Suprapubic skin (tissue), 4 donors: ENCODE data around the gene DDAH2. TPM values are rescaled to one million over a fixed set of nuclear protein-coding genes. Genes with fewer than 3 reads are reported as not detected.

Source experiments
- DNase-seq, 2 donors: peaks; one replicate each; pipeline ENCODE4 v3.0.0-alpha.2; 2019; ENCODE audit warnings: low spot score in 2 of 2
- H3K27ac ChIP-seq: fragments of 200-600 bp; sonication (generic); one replicate; pipeline ENCODE4 v1.5.1; 2019
- H3K27me3 ChIP-seq: fragments of 200-600 bp; sonication (generic); one replicate; pipeline ENCODE4 v1.5.1; 2019
- H3K36me3 ChIP-seq: fragments of 200-600 bp; sonication (generic); one replicate; pipeline ENCODE4 v1.5.1; 2019
- H3K4me1 ChIP-seq: fragments of 200-600 bp; sonication (generic); one replicate; pipeline ENCODE4 v1.5.1; 2019
- H3K4me3 ChIP-seq: fragments of 200-600 bp; sonication (generic); one replicate; pipeline ENCODE4 v1.5.1; 2019; ENCODE audit warnings: mild to moderate bottlenecking
- H3K9me3 ChIP-seq: fragments of 200-600 bp; sonication (generic); one replicate; pipeline ENCODE4 v1.5.1; 2019
- EP300 ChIP-seq: sonication (generic); formaldehyde crosslinking; IDR thresholded peaks from one replicate; pipeline ENCODE4 v1.6.1; 2017; ENCODE audit warnings: antibody characterized with exemption
- POLR2A ChIP-seq, 2 donors: fragments of 450-650 bp; IDR thresholded peaks; one replicate each; pipeline ENCODE4 v1.6.1; 2017; ENCODE audit warnings: antibody characterized with exemption in 2 of 2, mild to moderate bottlenecking in 2 of 2, moderate library complexity in 2 of 2
- POLR2AphosphoS5 ChIP-seq, 3 donors: sonication (generic); formaldehyde crosslinking; IDR thresholded peaks; one replicate each; pipeline ENCODE4 v1.6.1; 2017; ENCODE audit warnings: antibody characterized with exemption in 3 of 3
- WGBS: methylation state at CpG from one replicate; pipeline ENCODE4 v1.1.5; 2018; 5-methylcytosine and 5-hydroxymethylcytosine counted together
- total RNA-seq, 4 donors: library from RNA; depleted of rRNA; stranded (reverse); fragments of >200 nt; gene quantifications; one replicate each; pipeline ENCODE4 v1.1.0, GENCODE V29; 2016
- TF ChIP-seq, protein P1 (sequence below), 2 donors: fragments of 200-600 bp in 1 of 2; fragments of 450-650 bp in 1 of 2; sonication (generic) in 1 of 2; IDR thresholded peaks; one replicate each; pipeline ENCODE4 v1.5.1; 2016 to 2019; ENCODE audit warnings: antibody characterized with exemption in 2 of 2, mild to moderate bottlenecking in 1 of 2, moderate library complexity in 1 of 2

DDAH2 gene
- total RNA-seq, 4 donors from 2014 or later = 66.8 to 84.2 (median 68.3) TPM

DNA sequence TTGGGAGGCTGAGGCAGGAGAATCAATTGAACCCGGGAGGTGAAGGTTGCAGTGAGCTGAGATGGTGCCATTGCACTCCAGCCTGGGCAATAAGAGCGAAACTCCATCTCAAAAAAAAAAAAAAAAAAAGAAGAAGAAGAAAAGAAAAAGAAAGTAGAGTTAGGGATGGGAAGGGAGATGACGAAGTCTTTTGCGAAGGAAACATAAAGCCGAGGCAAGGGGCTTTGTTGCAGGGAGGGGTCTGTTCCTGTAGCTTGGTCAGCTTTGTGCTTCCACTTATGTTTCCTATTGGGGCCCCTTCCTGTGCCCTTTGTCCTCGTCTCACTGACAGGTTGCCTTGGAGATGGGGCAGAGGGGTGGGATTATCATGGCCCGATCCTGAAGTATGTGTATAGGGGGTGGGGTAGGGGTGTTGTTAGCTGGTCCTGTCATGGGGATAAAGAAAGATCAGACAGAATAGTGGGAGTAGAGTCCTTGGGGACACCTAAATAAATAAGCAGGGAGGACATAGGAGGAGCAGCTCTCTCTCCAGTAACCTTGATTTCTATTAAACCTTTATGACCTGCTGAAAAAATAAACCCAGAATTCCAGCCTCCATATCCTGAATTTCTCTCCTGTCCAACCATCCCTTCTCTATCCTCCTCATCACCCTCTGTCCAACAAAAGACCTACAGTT, 8.4 kb upstream of the DDAH2 start:
- Histone ChIP-seq H3K9me3 (no peaks in the 10 kb centered on the region), H3K27ac (peak overlapping the region; percentile 89), H3K4me1 (peaks cover 69% of the 10 kb centered on the region), H3K4me3 (no peak overlapping the region), H3K27me3 (no peaks in the 10 kb centered on the region), H3K36me3 (peaks cover 22% of the 10 kb centered on the region)
- DNase-seq = no peak
- TF ChIP-seq POLR2AphosphoS5 (IDR thresholded peaks at IDR 0.05) (no peak), POLR2A (IDR thresholded peaks at IDR 0.05) (no peak)
- TF ChIP-seq, protein P1, sequence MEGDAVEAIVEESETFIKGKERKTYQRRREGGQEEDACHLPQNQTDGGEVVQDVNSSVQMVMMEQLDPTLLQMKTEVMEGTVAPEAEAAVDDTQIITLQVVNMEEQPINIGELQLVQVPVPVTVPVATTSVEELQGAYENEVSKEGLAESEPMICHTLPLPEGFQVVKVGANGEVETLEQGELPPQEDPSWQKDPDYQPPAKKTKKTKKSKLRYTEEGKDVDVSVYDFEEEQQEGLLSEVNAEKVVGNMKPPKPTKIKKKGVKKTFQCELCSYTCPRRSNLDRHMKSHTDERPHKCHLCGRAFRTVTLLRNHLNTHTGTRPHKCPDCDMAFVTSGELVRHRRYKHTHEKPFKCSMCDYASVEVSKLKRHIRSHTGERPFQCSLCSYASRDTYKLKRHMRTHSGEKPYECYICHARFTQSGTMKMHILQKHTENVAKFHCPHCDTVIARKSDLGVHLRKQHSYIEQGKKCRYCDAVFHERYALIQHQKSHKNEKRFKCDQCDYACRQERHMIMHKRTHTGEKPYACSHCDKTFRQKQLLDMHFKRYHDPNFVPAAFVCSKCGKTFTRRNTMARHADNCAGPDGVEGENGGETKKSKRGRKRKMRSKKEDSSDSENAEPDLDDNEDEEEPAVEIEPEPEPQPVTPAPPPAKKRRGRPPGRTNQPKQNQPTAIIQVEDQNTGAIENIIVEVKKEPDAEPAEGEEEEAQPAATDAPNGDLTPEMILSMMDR (IDR thresholded peaks at IDR 0.05) = no peak
- 60% methylated on average over 7 of the region's 7 CpGs for WGBS

DNA sequence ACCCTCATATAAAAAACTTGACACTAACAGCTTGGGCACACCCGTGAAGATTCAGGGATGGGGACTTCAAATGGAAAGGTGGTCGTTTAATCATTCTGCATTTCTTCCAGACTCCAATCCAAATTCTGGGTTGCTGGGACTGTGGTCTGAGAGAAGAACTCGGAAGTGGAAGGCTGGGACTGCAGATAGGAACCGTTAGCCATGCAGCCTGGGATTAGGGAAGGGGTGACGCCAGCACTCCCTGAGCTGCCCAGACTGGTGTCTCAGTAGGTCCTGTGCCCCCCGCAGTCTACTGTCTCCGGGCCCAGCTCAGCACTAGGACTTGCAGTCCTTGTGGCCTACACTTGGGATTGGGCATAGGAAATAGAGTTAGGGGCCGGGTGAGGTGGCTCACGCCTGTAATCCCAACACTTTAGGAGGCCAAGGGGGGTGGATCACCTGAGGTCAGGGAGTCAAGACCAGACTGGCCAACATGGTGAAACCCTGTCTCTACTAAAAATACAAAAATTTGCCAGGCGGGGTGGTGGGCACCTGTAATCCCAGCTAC, 7.7 kb upstream of the DDAH2 start:
- H3K4me1 ChIP-seq = peaks cover 71% of the 10 kb centered on the region
- no peak for TF ChIP-seq EP300
- TF ChIP-seq, protein P1 (IDR thresholded peaks at IDR 0.05) = no peak
- TF ChIP-seq POLR2AphosphoS5 (IDR thresholded peaks at IDR 0.05) = no peak
- no peak for TF ChIP-seq POLR2A (IDR thresholded peaks at IDR 0.05)
- no peak for DNase-seq
- H3K4me3 ChIP-seq = peak overlapping the region; percentile 75
- no peaks in the 10 kb centered on the region for H3K27me3 ChIP-seq
- H3K36me3 ChIP-seq = peaks cover 24% of the 10 kb centered on the region
- no peaks in the 10 kb centered on the region for H3K9me3 ChIP-seq
- peak overlapping the region; percentile 89 for H3K27ac ChIP-seq
- WGBS = 35% methylated on average over 10 of the region's 10 CpGs

DNA sequence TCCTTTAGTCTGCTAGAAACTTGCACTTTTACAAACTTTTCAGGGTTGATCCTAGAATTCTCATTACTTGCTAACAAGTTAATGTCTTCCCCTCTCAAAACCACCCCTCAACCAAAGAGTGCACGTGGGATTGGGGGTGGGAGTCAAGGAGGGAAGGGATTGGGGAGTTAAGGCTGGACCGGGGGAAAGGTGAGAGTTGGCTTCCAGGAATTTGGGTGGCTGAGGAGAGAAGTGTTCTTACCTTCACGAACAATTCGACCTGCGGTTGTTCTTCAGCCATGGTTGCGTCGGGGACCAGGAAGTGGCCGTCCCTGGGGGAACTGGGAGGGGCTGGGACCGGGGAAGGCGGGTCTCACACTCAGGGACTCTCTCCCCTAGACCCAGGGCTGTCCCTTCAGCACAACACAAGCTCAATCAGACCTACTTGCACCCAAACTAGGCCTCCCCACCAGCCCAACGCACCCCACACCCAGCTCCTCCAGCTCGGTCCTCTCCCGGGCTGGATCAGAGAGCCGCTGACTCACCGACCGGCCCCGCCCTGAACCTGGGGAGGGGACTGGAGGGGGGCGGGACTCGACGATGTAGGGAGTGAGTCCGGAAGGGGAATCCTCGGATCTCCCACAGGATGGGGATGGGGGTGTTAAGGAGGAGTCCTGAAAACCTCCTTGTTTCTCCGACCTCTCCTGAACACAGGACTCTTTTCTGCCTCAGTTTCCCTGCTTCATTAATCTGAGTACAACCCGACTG, 7.1 kb upstream of the DDAH2 start, which contains the start of gene CLIC1:
Gene CLIC1 (minus strand): TSS at position 510 of the 747 bp plus-strand sequence. CDS start 230 bp downstream, at position 280.
- TF ChIP-seq EP300 (no peak), POLR2A (IDR thresholded peaks at IDR 0.05) (peak; percentile 88 to 89), POLR2AphosphoS5 (IDR thresholded peaks at IDR 0.05) (peak; percentile 11 to 79 (median 69))

DNA sequence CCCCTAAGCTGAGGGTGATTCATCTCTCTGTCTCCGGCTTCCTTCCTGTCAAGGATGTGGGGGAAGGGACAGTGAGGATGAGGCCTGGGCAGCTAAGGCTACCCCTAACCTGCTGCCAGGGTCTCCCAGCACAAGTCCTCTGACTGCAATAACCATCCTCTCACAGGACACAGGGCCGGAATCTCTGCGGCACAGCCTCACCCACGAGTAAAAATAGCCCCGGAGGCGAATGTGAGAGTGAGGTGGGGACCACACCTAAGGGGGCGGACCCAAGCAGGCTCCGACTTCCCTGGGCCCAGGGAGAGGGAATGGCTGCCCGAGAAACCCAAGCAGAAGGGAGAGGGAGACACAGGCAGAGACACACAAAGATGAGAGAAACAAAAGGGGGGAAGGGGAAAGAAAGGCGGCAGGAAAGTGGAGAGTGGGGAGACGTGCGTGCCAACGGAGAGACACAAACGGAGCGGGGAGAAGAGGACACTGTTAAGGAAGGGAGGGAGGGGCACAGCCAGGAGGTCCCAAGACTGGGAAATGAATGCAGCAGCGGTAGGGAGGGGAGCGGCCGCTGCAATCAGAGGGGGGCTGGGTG, 5.8 kb upstream of the DDAH2 start:
- no peak for DNase-seq
- Histone ChIP-seq H3K27me3 (no peaks in the 10 kb centered on the region), H3K4me3 (peak overlapping the region; percentile 75), H3K36me3 (peaks cover 40% of the 10 kb centered on the region), H3K4me1 (peaks cover 77% of the 10 kb centered on the region), H3K9me3 (no peaks in the 10 kb centered on the region), H3K27ac (peak overlapping the region; percentile 89)
- TF ChIP-seq, protein P1 (IDR thresholded peaks at IDR 0.05) = no peak
- TF ChIP-seq POLR2AphosphoS5 (IDR thresholded peaks at IDR 0.05) (peak in 1 of 3 donors; percentile 18), POLR2A (IDR thresholded peaks at IDR 0.05) (peak in 1 of 2 donors; percentile 6)
- whole genome bisulfite sequencing = 0% methylated on average over 18 of the region's 18 CpGs

More for the DNA sequence above, 7.1 kb upstream of the DDAH2 start, which contains the start of gene CLIC1:
- Histone ChIP-seq H3K36me3 (peaks cover 31% of the 10 kb centered on the region), H3K27ac (peak within 1 kb of the TSS; percentile 89), H3K27me3 (no peaks in the 10 kb centered on the region), H3K4me1 (peaks cover 74% of the 10 kb centered on the region), H3K4me3 (peak within 1 kb of the TSS; percentile 75), H3K9me3 (no peaks in the 10 kb centered on the region)
- peak; percentile 95 for DNase-seq
- WGBS = 0% methylated on average over 13 of the region's 24 CpGs

DNA sequence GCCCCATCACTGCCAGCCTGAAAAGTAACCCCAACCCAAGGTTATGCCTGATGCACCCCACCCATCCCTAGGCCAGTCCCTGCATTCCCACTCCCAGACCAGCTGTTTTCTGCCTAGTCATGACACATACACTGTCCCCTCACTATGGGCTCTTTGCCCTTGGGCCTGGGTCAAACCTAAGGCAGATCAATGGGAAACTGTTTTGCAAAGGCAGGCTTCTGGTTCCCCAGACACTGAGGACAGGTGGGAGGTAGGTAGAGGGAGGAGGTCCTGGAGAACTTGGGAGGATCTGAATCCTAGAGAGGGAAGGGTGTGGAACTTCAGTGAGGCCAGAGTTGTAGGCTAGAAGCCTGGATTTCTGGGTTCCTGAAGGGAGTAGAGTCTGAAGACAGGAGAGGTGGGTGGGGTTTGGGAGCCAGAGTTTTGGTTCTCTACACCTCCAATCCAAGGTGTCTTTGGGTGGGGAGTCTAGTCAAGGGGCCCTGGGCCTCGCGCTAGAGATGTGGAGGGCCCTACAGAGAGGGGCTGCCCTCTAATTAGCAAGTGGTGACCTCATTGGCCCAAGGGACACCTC, 5.2 kb upstream of the DDAH2 start:
- H3K9me3 ChIP-seq = no peaks in the 10 kb centered on the region
- DNase-seq = peak in 1 of 2 donors; percentile 77
- H3K27me3 ChIP-seq = no peaks in the 10 kb centered on the region
- peaks cover 78% of the 10 kb centered on the region for H3K4me1 ChIP-seq
- H3K4me3 ChIP-seq = peak overlapping the region; percentile 75
- 8% methylated on average over 2 of the region's 2 CpGs for WGBS
- H3K27ac ChIP-seq = peak overlapping the region; percentile 89
- TF ChIP-seq EP300 (no peak), POLR2AphosphoS5 (IDR thresholded peaks at IDR 0.05) (no peak), POLR2A (IDR thresholded peaks at IDR 0.05) (no peak)
- TF ChIP-seq, protein P1 (IDR thresholded peaks at IDR 0.05) = no peak
- H3K36me3 ChIP-seq = peaks cover 40% of the 10 kb centered on the region
